Posterior vena cava (tissue), 2 donors: ENCODE measurements around the gene IGSF6. TPM values are rescaled to one million over a fixed set of nuclear protein-coding genes. Genes with fewer than 3 reads are reported as not detected.

ENCODE experiments used
- DNase-seq: peaks from one replicate; pipeline ENCODE4 v3.0.0-alpha.2; 2020; ENCODE audit warnings: low spot score
- intact Hi-C, 2 donors: fragments of 100-400 bp; cut with DNase I; formaldehyde crosslinking; loops; one replicate each; pipeline versions ENCODE4 v1.14.1 to v1.14.2; 2022 to 2023
- total RNA-seq, 2 donors: library from RNA; stranded (reverse); fragmentation: NEBNext Ultra II Directional; extraction: Animal tissue kit (Norgen Biotek cat#: 25700); gene quantifications; one replicate each; pipeline ENCODE4 v1.2.1, GENCODE V29; 2021
- donor health status: DM: yes; HTN: yes; CAD: no.
- donor health status: DM: yes; HTN: yes; CAD: no.

The IGSF6 gene
- total RNA-seq, 2 donors from 2014 or later: 4.3 to 8.4 TPM

- DNase-seq: no peak
- intact Hi-C loops: no loop called here
Measured at GRCh38 chr16:21589551-21589950, 62.9 kb downstream of the IGSF6 start.

Other genes with a start within 250 kb of the IGSF6 start
- gene METTL9, start 53.0 kb downstream of the IGSF6 start, total RNA-seq: 10 to 100 TPM; 59.6 to 62.0 TPM
- gene OTOA, start 11.4 kb upstream of the IGSF6 start, total RNA-seq: under 1 TPM; 0.32 to 0.33 TPM
- 100 to 1,000 TPM; 121 to 148 TPM for gene NPIPB4, start 205.1 kb upstream of the IGSF6 start, total RNA-seq